GM23338 (cell line): ENCODE data around the gene CDC34. TPM values are rescaled to one million over a fixed set of nuclear protein-coding genes. Genes with fewer than 3 reads are reported as not detected.

ENCODE experiments used
- ATAC-seq: fragments of 200-7000 bp; cut with Tn5 transposase; 3 replicates; pipeline ENCODE4 v1.9.1; 2020
- DNase-seq: peaks from one replicate; pipeline ENCODE4 v3.0.0-alpha.2; 2015; ENCODE audit warnings: low spot score
- H2AFZ ChIP-seq: fragments of 200-600 bp; sonication (generic); 2 replicates; pipeline ENCODE4 v1.8.0; 2016; ENCODE audit warnings: antibody characterized with exemption, mild to moderate bottlenecking, moderate library complexity
- H3F3A ChIP-seq: fragments of 200-600 bp; sonication (generic); replicated peaks from 2 replicates; pipeline ENCODE4 v1.8.0; 2017; ENCODE audit warnings: antibody characterized with exemption, mixed run types, low read depth
- H3K27ac ChIP-seq: fragments of 200-600 bp; sonication (generic); 2 replicates; pipeline ENCODE4 v1.6.1; 2016; ENCODE audit warnings: low read depth
- H3K27me3 ChIP-seq: fragments of 200-600 bp; sonication (generic); 2 replicates; pipeline ENCODE4 v1.8.0; 2016; ENCODE audit warnings: mild to moderate bottlenecking, mixed run types, moderate library complexity; ENCODE audit not compliant: insufficient read depth
- H3K36me3 ChIP-seq: fragments of 200-600 bp; sonication (generic); 2 replicates; pipeline ENCODE4 v1.8.0; 2016; ENCODE audit warnings: mild to moderate bottlenecking; ENCODE audit not compliant: insufficient read depth
- H3K4me1 ChIP-seq: fragments of 200-600 bp; sonication (generic); 2 replicates; pipeline ENCODE4 v1.8.0; 2016; ENCODE audit warnings: mild to moderate bottlenecking, moderate library complexity; ENCODE audit not compliant: insufficient read depth
- H3K4me2 ChIP-seq: fragments of 200-600 bp; sonication (generic); 2 replicates; pipeline ENCODE4 v1.7.1; 2017; ENCODE audit warnings: mixed run types
- H3K4me3 ChIP-seq: fragments of 200-600 bp; sonication (generic); 2 replicates; pipeline ENCODE4 v1.6.1; 2016; ENCODE audit warnings: mixed run types
- H3K79me2 ChIP-seq: fragments of 200-600 bp; sonication (generic); replicated peaks from 2 replicates; pipeline ENCODE4 v1.8.0; 2017; ENCODE audit warnings: mild to moderate bottlenecking; ENCODE audit not compliant: insufficient read depth
- H3K9me2 ChIP-seq: fragments of 200-600 bp; sonication (generic); 2 replicates; pipeline ENCODE4 v1.8.0; 2017; ENCODE audit not compliant: insufficient read depth
- H4K20me1 ChIP-seq: fragments of 200-600 bp; sonication (generic); replicated peaks from 2 replicates; pipeline ENCODE4 v1.8.0; 2017; ENCODE audit warnings: mild to moderate bottlenecking; ENCODE audit not compliant: insufficient read depth
- H3K27ac Mint-ChIP-seq: 2 replicates; pipeline ENCODE4 v1.8.0; 2020; ENCODE audit warnings: inconsistent platforms, mild to moderate bottlenecking, moderate library complexity, mixed read lengths
- H3K27me3 Mint-ChIP-seq: 3 replicates; pipeline ENCODE4 v1.8.0; 2022; ENCODE audit warnings: low read depth, mild to moderate bottlenecking, moderate library complexity, mixed read lengths, inconsistent platforms; ENCODE audit not compliant: insufficient read depth, poor library complexity
- H3K36me3 Mint-ChIP-seq: 3 replicates; pipeline ENCODE4 v1.8.0; 2021; ENCODE audit warnings: low read depth, mild to moderate bottlenecking, inconsistent platforms, moderate library complexity, mixed read lengths
- H3K4me1 Mint-ChIP-seq: 3 replicates; pipeline ENCODE4 v1.8.0; 2020; ENCODE audit warnings: mild to moderate bottlenecking, inconsistent platforms, mixed read lengths
- H3K4me3 Mint-ChIP-seq: 3 replicates; pipeline ENCODE4 v1.8.0; 2021; ENCODE audit warnings: moderate library complexity, mild to moderate bottlenecking, inconsistent platforms, mixed read lengths
- H3K9me3 Mint-ChIP-seq: 3 replicates; pipeline ENCODE4 v1.8.0; 2020; ENCODE audit warnings: moderate library complexity, mild to moderate bottlenecking, inconsistent platforms, mixed read lengths
- ETS1 ChIP-seq: IDR thresholded peaks from 2 replicates; pipeline ENCODE4 v1.6.1; 2016; ENCODE audit warnings: antibody characterized with exemption
- EZH2phosphoT487 ChIP-seq: fragments of 200-600 bp; sonication (generic); IDR thresholded peaks from one replicate; pipeline ENCODE4 v1.8.1; 2018; ENCODE audit warnings: antibody characterized with exemption; ENCODE audit not compliant: unreplicated experiment
- JUNB ChIP-seq: IDR thresholded peaks from one replicate; pipeline ENCODE4 v1.6.1; 2016; ENCODE audit warnings: antibody characterized with exemption; ENCODE audit not compliant: unreplicated experiment
- POLR2AphosphoS5 ChIP-seq: IDR thresholded peaks from 2 replicates; pipeline ENCODE4 v1.6.1; 2016; ENCODE audit warnings: antibody characterized with exemption, low read depth
- ZNF331 ChIP-seq: fragments of 250-450 bp; sonication (Bioruptor Pico); IDR thresholded peaks from 2 replicates; pipeline ENCODE4 v1.5.0; 2020; ENCODE audit warnings: low read depth, mild to moderate bottlenecking, moderate library complexity
- polyA plus RNA-seq: library from polyadenylated mRNA; unstranded; fragments of >200 nt; fragmentation: Nextera tagmentation; extraction: Ambion mirVana; gene quantifications from 2 replicates; pipeline ENCODE4 v1.2.1, GENCODE V29; 2016
- total RNA-seq: library from RNA; depleted of rRNA; stranded (reverse); fragments of >200 nt; shearing (Covaris generic); gene quantifications from 2 replicates; pipeline ENCODE4 v1.2.3, GENCODE V29; 2014
- TF ChIP-seq, protein P1 (sequence below): IDR thresholded peaks from one replicate; pipeline ENCODE4 v1.6.1; 2018; ENCODE audit warnings: antibody characterized with exemption; ENCODE audit not compliant: unreplicated experiment
- TF ChIP-seq, protein P2 (sequence below): fragments of 250-450 bp; sonication (Bioruptor Pico); IDR thresholded peaks from 2 replicates; pipeline ENCODE4 v1.5.0; 2020; ENCODE audit warnings: mild to moderate bottlenecking, moderate library complexity
- TF ChIP-seq, protein P3 (sequence below), 2 experiments: fragments of 200-600 bp in 1 of 2; sonication (generic) in 1 of 2; conservative IDR thresholded peaks; 2 replicates each; pipeline versions ENCODE4 v1.5.1 to v1.6.1; 2016 to 2017; ENCODE audit warnings: antibody characterized with exemption in 2 of 2, low read depth in 2 of 2, mild to moderate bottlenecking in 2 of 2, moderate library complexity in 1 of 2

The CDC34 gene
- total and polyA plus RNA-seq, 2 experiments from 2014 or later: 114 to 148 TPM

DNA sequence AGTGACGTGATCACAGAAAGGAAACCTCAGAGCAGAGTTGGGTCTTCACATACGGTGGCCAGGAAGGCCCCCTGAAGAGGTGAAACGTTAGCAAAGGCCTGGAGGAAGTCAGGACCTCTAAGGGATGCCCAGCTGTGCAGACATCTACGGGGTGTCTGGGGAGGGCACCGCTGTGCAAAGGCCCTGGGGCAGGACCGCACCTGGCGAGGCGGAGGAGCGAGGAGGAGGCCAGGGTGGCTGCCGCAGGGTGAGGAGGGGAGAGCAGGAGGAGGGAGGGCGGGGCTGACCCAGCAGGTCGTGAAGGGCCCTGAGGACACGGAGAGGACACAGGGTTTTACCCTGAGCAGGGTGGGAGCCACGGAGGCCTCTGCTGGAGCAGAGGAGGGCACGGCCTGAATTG is 47.1 kb upstream of the CDC34 start:
- Histone ChIP-seq H3K4me2 (no peak overlapping the region), H3K4me1 (peaks cover 4% of the 10 kb centered on the region; the same call in 1 of the 2 replicates), H4K20me1 (no peaks in the 10 kb centered on the region), H3K27me3 (no peaks in the 10 kb centered on the region), H2AFZ (no peak overlapping the region), H3K79me2 (no peaks in the 10 kb centered on the region), H3K36me3 (no peaks in the 10 kb centered on the region), H3K4me3 (no peak overlapping the region), H3K27ac (no peak overlapping the region), H3K9me2 (peaks cover 3% of the 10 kb centered on the region; the same call in 1 of the 2 replicates), H3F3A (peaks cover 17% of the 10 kb centered on the region)
- ATAC-seq: no peak
- Mint-ChIP-seq H3K4me1 (peaks cover 14% of the 10 kb centered on the region), H3K27ac (no peak overlapping the region), H3K27me3 (peaks cover 41% of the 10 kb centered on the region), H3K9me3 (peaks cover 34% of the 10 kb centered on the region), H3K4me3 (no peak overlapping the region), H3K36me3 (peaks cover 14% of the 10 kb centered on the region)
- TF ChIP-seq JUNB: no peak
- TF ChIP-seq, protein P1, sequence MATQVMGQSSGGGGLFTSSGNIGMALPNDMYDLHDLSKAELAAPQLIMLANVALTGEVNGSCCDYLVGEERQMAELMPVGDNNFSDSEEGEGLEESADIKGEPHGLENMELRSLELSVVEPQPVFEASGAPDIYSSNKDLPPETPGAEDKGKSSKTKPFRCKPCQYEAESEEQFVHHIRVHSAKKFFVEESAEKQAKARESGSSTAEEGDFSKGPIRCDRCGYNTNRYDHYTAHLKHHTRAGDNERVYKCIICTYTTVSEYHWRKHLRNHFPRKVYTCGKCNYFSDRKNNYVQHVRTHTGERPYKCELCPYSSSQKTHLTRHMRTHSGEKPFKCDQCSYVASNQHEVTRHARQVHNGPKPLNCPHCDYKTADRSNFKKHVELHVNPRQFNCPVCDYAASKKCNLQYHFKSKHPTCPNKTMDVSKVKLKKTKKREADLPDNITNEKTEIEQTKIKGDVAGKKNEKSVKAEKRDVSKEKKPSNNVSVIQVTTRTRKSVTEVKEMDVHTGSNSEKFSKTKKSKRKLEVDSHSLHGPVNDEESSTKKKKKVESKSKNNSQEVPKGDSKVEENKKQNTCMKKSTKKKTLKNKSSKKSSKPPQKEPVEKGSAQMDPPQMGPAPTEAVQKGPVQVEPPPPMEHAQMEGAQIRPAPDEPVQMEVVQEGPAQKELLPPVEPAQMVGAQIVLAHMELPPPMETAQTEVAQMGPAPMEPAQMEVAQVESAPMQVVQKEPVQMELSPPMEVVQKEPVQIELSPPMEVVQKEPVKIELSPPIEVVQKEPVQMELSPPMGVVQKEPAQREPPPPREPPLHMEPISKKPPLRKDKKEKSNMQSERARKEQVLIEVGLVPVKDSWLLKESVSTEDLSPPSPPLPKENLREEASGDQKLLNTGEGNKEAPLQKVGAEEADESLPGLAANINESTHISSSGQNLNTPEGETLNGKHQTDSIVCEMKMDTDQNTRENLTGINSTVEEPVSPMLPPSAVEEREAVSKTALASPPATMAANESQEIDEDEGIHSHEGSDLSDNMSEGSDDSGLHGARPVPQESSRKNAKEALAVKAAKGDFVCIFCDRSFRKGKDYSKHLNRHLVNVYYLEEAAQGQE: no peak
- TF ChIP-seq, protein P2, sequence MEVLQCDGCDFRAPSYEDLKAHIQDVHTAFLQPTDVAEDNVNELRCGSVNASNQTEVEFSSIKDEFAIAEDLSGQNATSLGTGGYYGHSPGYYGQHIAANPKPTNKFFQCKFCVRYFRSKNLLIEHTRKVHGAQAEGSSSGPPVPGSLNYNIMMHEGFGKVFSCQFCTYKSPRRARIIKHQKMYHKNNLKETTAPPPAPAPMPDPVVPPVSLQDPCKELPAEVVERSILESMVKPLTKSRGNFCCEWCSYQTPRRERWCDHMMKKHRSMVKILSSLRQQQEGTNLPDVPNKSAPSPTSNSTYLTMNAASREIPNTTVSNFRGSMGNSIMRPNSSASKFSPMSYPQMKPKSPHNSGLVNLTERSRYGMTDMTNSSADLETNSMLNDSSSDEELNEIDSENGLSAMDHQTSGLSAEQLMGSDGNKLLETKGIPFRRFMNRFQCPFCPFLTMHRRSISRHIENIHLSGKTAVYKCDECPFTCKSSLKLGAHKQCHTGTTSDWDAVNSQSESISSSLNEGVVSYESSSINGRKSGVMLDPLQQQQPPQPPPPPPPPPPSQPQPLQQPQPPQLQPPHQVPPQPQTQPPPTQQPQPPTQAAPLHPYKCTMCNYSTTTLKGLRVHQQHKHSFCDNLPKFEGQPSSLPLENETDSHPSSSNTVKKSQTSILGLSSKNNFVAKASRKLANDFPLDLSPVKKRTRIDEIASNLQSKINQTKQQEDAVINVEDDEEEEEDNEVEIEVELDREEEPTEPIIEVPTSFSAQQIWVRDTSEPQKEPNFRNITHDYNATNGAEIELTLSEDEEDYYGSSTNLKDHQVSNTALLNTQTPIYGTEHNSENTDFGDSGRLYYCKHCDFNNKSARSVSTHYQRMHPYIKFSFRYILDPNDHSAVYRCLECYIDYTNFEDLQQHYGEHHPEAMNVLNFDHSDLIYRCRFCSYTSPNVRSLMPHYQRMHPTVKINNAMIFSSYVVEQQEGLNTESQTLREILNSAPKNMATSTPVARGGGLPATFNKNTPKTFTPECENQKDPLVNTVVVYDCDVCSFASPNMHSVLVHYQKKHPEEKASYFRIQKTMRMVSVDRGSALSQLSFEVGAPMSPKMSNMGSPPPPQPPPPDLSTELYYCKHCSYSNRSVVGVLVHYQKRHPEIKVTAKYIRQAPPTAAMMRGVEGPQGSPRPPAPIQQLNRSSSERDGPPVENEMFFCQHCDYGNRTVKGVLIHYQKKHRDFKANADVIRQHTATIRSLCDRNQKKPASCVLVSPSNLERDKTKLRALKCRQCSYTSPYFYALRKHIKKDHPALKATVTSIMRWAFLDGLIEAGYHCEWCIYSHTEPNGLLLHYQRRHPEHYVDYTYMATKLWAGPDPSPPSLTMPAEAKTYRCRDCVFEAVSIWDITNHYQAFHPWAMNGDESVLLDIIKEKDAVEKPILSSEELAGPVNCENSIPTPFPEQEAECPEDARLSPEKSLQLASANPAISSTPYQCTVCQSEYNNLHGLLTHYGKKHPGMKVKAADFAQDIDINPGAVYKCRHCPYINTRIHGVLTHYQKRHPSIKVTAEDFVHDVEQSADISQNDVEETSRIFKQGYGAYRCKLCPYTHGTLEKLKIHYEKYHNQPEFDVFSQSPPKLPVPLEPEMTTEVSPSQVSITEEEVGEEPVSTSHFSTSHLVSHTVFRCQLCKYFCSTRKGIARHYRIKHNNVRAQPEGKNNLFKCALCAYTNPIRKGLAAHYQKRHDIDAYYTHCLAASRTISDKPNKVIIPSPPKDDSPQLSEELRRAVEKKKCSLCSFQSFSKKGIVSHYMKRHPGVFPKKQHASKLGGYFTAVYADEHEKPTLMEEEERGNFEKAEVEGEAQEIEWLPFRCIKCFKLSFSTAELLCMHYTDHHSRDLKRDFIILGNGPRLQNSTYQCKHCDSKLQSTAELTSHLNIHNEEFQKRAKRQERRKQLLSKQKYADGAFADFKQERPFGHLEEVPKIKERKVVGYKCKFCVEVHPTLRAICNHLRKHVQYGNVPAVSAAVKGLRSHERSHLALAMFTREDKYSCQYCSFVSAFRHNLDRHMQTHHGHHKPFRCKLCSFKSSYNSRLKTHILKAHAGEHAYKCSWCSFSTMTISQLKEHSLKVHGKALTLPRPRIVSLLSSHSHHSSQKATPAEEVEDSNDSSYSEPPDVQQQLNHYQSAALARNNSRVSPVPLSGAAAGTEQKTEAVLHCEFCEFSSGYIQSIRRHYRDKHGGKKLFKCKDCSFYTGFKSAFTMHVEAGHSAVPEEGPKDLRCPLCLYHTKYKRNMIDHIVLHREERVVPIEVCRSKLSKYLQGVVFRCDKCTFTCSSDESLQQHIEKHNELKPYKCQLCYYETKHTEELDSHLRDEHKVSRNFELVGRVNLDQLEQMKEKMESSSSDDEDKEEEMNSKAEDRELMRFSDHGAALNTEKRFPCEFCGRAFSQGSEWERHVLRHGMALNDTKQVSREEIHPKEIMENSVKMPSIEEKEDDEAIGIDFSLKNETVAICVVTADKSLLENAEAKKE (CRISPR knock-in tag): no peak
- TF ChIP-seq, protein P3, sequence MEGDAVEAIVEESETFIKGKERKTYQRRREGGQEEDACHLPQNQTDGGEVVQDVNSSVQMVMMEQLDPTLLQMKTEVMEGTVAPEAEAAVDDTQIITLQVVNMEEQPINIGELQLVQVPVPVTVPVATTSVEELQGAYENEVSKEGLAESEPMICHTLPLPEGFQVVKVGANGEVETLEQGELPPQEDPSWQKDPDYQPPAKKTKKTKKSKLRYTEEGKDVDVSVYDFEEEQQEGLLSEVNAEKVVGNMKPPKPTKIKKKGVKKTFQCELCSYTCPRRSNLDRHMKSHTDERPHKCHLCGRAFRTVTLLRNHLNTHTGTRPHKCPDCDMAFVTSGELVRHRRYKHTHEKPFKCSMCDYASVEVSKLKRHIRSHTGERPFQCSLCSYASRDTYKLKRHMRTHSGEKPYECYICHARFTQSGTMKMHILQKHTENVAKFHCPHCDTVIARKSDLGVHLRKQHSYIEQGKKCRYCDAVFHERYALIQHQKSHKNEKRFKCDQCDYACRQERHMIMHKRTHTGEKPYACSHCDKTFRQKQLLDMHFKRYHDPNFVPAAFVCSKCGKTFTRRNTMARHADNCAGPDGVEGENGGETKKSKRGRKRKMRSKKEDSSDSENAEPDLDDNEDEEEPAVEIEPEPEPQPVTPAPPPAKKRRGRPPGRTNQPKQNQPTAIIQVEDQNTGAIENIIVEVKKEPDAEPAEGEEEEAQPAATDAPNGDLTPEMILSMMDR (conservative IDR thresholded peaks at IDR 0.05; ENCODE audit: low read depth in 2 of 2): no peak
- no peak for TF ChIP-seq ZNF331
- TF ChIP-seq POLR2AphosphoS5: no peak
- TF ChIP-seq EZH2phosphoT487: no peak
- TF ChIP-seq ETS1: no peak
- DNase-seq: no peak
